ENCODE measurements around the gene CNIH2. TPM values are rescaled to one million over a fixed set of nuclear protein-coding genes. Genes with fewer than 3 reads are reported as not detected.

CNIH2 gene
- total RNA-seq, 1 experiment from 2014 or later = 1.3 TPM

- intact Hi-C loops (cut with micrococcal nuclease) = no loop called here
- peaks cover 31% of the 10 kb centered on the region for H3K79me2 ChIP-seq (ENCODE audit: insufficient read depth, low read length)
- CTCF ChIA-PET = interaction anchor here (0.5 to 2.6 kb wide), 6 partner anchors 12 to 118 kb away, joined by 3 to 9 read pairs (median 6); partner anchors contain the start of gene YIF1A
- H3K9me3 ChIP-seq (ENCODE audit: control insufficient read depth in 1 of 2, insufficient read depth in 1 of 2, low read depth in 1 of 2, low read length in 2 of 2) = no peaks in the 10 kb centered on the region
- peaks cover 6 to 26% of the 10 kb centered on the region in 2 experiments for H3K4me1 ChIP-seq (ENCODE audit: control insufficient read depth in 1 of 2, insufficient read depth in 2 of 2, low read length in 2 of 2)
- ATAC-seq = peak; percentile 74
- RAD21 ChIA-PET (ENCODE audit: low non-redundant PET in 1 of 2, low total read pairs in 2 of 2, uncharacterized antibody in 2 of 2, unreplicated experiment in 2 of 2) = no interaction called here
- peak overlapping the region; percentile 85 for H3K9ac ChIP-seq (ENCODE audit: low read length)
- no peak overlapping the region for H2AFZ ChIP-seq (ENCODE audit: low read depth, low read length, poor library complexity, severe bottlenecking)
- H3K9me2 ChIP-seq (ENCODE audit: insufficient read depth) = no peaks in the 10 kb centered on the region
- POLR2A ChIA-PET = interaction anchor here (0.6 to 2.3 kb wide), 7 partner anchors 13 to 1781 kb away, joined by 3 to 18 read pairs (median 4); partner anchors contain the start of genes MRPL11 and YIF1A
- H3K4me3 ChIP-seq (replicated peaks in 1 of 2; ENCODE audit: low read depth in 1 of 2, low read length in 2 of 2) = peak overlapping the region; percentile 93 to 99
- H3K4me2 ChIP-seq (ENCODE audit: low read length) = peak overlapping the region; percentile 70
- no peaks in the 10 kb centered on the region for H4K20me1 ChIP-seq (ENCODE audit: insufficient read depth)
- H3K36me3 ChIP-seq (ENCODE audit: control insufficient read depth in 1 of 2, insufficient read depth in 2 of 2, low read length in 2 of 2) = peaks cover 12 to 14% of the 10 kb centered on the region in 2 experiments; a peak in 3 of 4 replicates
- TSS peak; percentile 84 for BruUV-seq (replicated peaks)
- H3K27ac ChIP-seq (ENCODE audit: low read depth, low read length) = peak overlapping the region; percentile 69
- no peaks in the 10 kb centered on the region for H3K27me3 ChIP-seq (ENCODE audit: insufficient read depth, low read length)
- DNase-seq (ENCODE audit: low read depth, low spot score) = peak; percentile 69
- TF ChIP-seq ELF1 (IDR thresholded peaks at IDR 0.05; ENCODE audit: borderline replicate concordance, low read depth) = no peak
- no peak for TF ChIP-seq EZH2 (IDR thresholded peaks at IDR 0.05)
- no peak for TF ChIP-seq CBX3 (IDR thresholded peaks at IDR 0.05; ENCODE audit: low read depth)
- no peak for TF ChIP-seq JUND (IDR thresholded peaks at IDR 0.05)
- TF ChIP-seq, protein P1, sequence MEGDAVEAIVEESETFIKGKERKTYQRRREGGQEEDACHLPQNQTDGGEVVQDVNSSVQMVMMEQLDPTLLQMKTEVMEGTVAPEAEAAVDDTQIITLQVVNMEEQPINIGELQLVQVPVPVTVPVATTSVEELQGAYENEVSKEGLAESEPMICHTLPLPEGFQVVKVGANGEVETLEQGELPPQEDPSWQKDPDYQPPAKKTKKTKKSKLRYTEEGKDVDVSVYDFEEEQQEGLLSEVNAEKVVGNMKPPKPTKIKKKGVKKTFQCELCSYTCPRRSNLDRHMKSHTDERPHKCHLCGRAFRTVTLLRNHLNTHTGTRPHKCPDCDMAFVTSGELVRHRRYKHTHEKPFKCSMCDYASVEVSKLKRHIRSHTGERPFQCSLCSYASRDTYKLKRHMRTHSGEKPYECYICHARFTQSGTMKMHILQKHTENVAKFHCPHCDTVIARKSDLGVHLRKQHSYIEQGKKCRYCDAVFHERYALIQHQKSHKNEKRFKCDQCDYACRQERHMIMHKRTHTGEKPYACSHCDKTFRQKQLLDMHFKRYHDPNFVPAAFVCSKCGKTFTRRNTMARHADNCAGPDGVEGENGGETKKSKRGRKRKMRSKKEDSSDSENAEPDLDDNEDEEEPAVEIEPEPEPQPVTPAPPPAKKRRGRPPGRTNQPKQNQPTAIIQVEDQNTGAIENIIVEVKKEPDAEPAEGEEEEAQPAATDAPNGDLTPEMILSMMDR (IDR thresholded peaks at IDR 0.05 in 2 of 3, conservative IDR thresholded peaks at IDR 0.05 in 1 of 3; ENCODE audit: borderline replicate concordance in 1 of 3, insufficient read depth in 1 of 3, low read depth in 2 of 3, low read length in 2 of 3) = 0 out of 6 replicates have a peak, but pooled peaks of 1 of the 3 experiments have one; percentile 16
- TF ChIP-seq POLR2AphosphoS5 (IDR thresholded peaks at IDR 0.05; ENCODE audit: low read depth, low read length) = peak; percentile 48; the same call in 1 of the 2 replicates
- TF ChIP-seq EZH2phosphoT487 (IDR thresholded peaks at IDR 0.05; ENCODE audit: borderline replicate concordance) = no peak
- peak; percentile 55 for TF ChIP-seq ZFX (IDR thresholded peaks at IDR 0.05)
- no peak for TF ChIP-seq SIN3A (IDR thresholded peaks at IDR 0.05; ENCODE audit: low read depth)
- TF ChIP-seq, protein P2, sequence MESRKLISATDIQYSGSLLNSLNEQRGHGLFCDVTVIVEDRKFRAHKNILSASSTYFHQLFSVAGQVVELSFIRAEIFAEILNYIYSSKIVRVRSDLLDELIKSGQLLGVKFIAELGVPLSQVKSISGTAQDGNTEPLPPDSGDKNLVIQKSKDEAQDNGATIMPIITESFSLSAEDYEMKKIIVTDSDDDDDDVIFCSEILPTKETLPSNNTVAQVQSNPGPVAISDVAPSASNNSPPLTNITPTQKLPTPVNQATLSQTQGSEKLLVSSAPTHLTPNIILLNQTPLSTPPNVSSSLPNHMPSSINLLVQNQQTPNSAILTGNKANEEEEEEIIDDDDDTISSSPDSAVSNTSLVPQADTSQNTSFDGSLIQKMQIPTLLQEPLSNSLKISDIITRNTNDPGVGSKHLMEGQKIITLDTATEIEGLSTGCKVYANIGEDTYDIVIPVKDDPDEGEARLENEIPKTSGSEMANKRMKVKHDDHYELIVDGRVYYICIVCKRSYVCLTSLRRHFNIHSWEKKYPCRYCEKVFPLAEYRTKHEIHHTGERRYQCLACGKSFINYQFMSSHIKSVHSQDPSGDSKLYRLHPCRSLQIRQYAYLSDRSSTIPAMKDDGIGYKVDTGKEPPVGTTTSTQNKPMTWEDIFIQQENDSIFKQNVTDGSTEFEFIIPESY (IDR thresholded peaks at IDR 0.05; ENCODE audit: extremely low read depth, insufficient replicate concordance, low read length) = peak; percentile 84
- peak; percentile 15 for TF ChIP-seq POLR2A (IDR thresholded peaks at IDR 0.05; ENCODE audit: borderline replicate concordance, extremely low read depth, insufficient read depth, insufficient read length)
- no peak for TF ChIP-seq EGR1 (IDR thresholded peaks at IDR 0.05; ENCODE audit: low read depth)
- TF ChIP-seq RAD21 (IDR thresholded peaks at IDR 0.05; ENCODE audit: low read depth) = no peak
- TF ChIP-seq, protein P3, sequence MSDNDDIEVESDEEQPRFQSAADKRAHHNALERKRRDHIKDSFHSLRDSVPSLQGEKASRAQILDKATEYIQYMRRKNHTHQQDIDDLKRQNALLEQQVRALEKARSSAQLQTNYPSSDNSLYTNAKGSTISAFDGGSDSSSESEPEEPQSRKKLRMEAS (IDR thresholded peaks at IDR 0.05) = no peak
- TF ChIP-seq FOSL1 (IDR thresholded peaks at IDR 0.05; ENCODE audit: low read depth) = no peak
- TF ChIP-seq YY1 (IDR thresholded peaks at IDR 0.05; ENCODE audit: extremely low read depth, insufficient replicate concordance, low read depth, low read length) = no peak
- no peak for TF ChIP-seq CEBPB (IDR thresholded peaks at IDR 0.05; ENCODE audit: low read depth)
- TF ChIP-seq ZNF274 (IDR thresholded peaks at IDR 0.05; ENCODE audit: low read depth, low read length) = no peak
- no peak for TF ChIP-seq TCF7L2 (IDR thresholded peaks at IDR 0.05; ENCODE audit: borderline replicate concordance, extremely low read depth, insufficient read depth, insufficient read length)
Measured at GRCh38 chr11:66267379-66268243, 10.4 kb upstream of the CNIH2 start.

Data from HCT116 (cell line).